GM12873 (cell line): ENCODE results near the gene WWOX.

Experiments
- TF ChIP-seq, protein P1 (sequence below): IDR thresholded peaks from 2 replicates; pipeline ENCODE4 v1.5.1; 2012; ENCODE audit warnings: low read depth, mild to moderate bottlenecking, moderate library complexity, low read length, control low read depth; ENCODE audit not compliant: insufficient read depth; ENCODE audit errors: missing control alignments

Gene WWOX

DNA sequence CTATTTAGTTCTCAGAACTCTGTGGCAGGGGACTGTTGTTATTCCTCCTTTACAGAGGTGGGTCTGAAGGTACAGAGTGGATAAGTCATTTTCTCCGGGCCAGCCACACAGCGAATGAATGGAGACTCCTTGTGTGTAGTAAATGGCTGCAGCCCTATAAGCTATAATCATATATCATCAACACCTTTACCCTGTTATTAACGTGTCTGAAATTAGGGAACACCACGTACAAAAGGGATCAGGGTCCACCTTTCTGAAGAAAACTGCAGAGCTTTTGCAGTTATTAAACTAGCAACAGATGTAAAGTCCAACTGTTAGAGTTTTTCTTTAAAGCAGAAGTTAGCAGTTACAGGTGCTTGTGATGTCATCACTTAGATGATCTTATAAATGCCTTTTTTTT is 804.4 kb downstream of the WWOX start:
- TF ChIP-seq, protein P1, sequence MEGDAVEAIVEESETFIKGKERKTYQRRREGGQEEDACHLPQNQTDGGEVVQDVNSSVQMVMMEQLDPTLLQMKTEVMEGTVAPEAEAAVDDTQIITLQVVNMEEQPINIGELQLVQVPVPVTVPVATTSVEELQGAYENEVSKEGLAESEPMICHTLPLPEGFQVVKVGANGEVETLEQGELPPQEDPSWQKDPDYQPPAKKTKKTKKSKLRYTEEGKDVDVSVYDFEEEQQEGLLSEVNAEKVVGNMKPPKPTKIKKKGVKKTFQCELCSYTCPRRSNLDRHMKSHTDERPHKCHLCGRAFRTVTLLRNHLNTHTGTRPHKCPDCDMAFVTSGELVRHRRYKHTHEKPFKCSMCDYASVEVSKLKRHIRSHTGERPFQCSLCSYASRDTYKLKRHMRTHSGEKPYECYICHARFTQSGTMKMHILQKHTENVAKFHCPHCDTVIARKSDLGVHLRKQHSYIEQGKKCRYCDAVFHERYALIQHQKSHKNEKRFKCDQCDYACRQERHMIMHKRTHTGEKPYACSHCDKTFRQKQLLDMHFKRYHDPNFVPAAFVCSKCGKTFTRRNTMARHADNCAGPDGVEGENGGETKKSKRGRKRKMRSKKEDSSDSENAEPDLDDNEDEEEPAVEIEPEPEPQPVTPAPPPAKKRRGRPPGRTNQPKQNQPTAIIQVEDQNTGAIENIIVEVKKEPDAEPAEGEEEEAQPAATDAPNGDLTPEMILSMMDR, result no peak

DNA sequence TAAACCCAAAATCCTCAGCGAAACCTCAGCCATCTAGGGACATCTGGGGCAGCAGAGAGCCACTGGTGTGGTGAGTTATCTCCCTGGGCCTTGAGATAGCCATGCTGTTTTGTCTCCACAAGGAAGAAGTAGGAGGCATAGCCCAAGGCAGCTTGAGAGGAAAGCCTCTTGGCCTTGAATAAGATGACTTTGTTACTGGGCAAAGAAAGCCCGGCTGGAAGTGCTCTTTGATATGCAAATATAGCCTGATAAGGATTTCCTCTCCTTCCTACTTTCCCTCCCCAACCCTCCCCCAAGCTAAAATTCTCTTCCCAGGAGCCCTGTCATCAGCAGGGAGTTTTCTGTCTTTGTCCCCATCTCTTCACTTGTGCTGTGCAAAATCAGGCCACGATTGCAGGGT is 806.7 kb downstream of the WWOX start:
- TF ChIP-seq, protein P1, result no peak

DNA sequence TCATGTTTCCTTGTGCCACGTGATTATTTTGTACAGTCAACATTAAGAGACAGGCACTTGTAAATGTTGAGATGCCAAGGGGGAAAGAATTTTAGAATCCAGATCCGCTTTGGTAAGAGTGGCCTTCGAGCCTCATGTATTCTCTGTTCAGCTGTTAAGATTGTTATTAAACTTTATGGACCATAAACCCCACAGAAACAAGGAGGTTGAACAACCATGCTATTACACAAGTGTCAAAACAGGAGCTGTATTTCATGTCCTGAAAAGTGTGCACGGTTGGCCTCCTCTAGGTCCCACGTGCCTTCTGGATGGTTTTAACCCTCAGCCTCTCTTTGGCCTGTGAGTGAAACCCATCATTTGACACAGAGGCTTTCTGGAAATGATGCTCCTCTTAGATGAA is 809.8 kb downstream of the WWOX start:
- TF ChIP-seq, protein P1, result no peak

DNA sequence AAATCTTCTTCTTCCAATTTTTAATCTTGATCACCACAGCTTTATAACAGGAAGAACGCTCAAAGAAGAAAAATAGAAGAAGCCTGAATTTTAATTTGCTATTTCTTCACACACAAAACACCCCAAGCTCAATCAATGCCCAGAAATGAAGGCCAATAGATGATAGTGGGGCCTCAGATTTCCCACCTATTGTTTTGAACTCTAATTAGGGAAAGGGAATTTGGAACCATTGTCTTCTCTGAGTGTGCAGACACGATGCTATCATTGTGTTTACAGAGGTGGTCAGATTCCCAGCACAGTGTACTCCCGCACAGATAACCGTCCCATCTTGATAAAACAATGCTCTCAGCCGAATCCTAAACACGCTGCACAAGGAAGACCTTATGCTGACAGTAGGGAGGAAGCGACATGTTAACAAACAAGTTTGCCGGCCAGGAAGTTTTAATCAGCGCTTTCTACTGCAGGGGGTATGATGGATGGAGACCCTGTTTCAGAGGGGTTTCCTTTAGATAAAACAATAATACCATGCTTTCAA is 816.4 kb downstream of the WWOX start:
- TF ChIP-seq, protein P1, result no peak

DNA sequence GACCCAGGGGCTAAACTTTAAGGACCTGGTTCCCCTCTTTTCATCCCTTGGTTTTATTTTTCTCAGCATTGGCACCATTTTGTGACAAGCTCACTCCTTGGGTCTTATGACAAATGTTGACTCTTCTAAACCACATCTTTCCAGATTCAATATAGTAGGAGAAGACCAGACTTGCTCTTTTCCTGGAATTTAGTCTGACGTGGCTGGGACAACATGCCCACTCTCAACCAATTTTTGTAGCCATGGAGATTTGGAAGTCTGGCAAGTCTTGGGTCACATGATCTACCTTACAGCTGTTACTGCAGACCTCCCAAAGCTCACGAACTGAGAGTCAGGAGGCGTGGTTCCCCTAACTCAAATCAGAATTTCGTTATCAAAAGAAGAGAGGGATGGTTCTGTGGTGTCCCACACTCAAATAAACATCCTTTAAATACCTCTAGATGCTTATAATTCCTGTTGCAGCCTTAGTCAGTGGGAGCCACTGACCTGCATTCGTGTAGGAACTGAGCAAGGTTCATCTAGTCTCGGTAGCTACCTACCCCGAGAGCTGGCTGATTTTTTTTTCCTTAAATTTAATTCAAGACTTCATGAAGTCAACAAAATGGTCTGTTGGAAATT is 817.6 kb downstream of the WWOX start:
- TF ChIP-seq, protein P1, result no peak

DNA sequence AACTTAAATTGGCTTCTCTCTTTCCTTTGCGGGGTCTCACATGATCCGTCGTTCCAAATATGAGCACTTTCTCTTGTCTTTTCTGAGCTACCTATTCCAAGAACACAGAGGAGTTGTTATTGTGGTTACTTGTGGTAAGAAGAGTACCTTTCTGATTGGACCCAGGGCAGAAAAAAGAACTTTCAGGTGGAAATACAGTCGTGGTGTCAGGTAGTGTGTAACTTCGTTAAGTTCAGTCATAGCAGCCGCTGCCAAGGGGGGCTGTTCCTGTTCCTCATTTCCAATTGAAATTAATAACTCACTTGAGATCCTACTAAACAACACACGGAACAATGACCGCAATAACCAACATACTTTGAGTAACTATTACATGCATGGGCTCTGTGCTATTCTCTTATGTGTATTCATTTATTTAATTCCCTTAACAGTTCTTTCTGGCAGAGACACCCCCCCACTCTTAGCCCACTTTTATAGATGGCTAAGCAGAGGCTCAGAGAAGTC is 819.4 kb downstream of the WWOX start:
- TF ChIP-seq, protein P1, result no peak

DNA sequence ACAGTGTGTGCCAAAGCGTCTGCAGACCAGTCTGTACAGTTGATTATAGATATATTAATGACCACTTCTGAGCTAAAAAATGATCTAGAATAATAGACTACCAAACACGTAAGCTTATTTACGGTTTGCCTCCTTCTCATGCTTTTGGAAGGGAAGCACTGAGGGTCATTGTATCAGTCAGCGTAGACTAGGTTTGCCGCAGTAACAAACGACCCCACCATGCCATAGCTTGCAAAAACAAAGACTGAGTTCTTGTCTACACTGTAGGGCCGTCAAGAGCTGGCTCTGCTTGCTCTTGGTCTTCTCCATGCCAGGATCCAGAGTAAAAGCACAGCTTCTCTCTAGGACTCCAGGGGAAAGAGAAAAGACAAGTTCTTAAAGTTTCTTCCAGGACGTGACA is 820.4 kb downstream of the WWOX start:
- TF ChIP-seq, protein P1, result no peak
